ENCODE results near the gene VENTX. TPM values are rescaled to one million over a fixed set of nuclear protein-coding genes. Genes with fewer than 3 reads are reported as not detected.

The VENTX gene
- total and polyA plus RNA-seq, 2 of the 4 experiments (the other 2 are of a cell fraction): not detected

GRCh38 chr10:133239990-133240389 lies 2.3 kb downstream of the VENTX start:
- DNase-seq (no peak), ATAC-seq (ENCODE audit: low read depth) (no peak)
- H2AK5ac ChIP-seq (ENCODE audit: low read depth, low read length): no peak overlapping the region
- H3K14ac ChIP-seq (replicated peaks; ENCODE audit: low read depth, low read length): no peak overlapping the region
- H4K8ac ChIP-seq (ENCODE audit: low read depth in 2 of 2, low read length in 2 of 2): no peak overlapping the region
- no peak overlapping the region for H4K5ac ChIP-seq (ENCODE audit: low read depth, low read length)
- H2BK120ac ChIP-seq (ENCODE audit: low read depth, low read length): no peak overlapping the region
- no peak overlapping the region for H3K23ac ChIP-seq (ENCODE audit: low read depth, low read length)
- H2BK5ac ChIP-seq (ENCODE audit: low read depth, low read length, poor library complexity, severe bottlenecking): no peak overlapping the region
- H3K36me3 ChIP-seq (ENCODE audit: control insufficient read depth, insufficient read depth, low read length): no peaks in the 10 kb centered on the region
- no peak overlapping the region for H3K9ac ChIP-seq (ENCODE audit: low read depth, low read length)
- H3K79me1 ChIP-seq (ENCODE audit: low read depth in 1 of 2, low read length in 2 of 2): no peaks in the 10 kb centered on the region
- H3K27ac ChIP-seq (ENCODE audit: insufficient read depth, low read length): no peak overlapping the region
- no peak overlapping the region for H2BK15ac ChIP-seq (ENCODE audit: low read depth, low read length)
- no peaks in the 10 kb centered on the region; the same call in 1 of the 2 replicates for H4K20me1 ChIP-seq (ENCODE audit: insufficient read depth, low read length)
- ChIA-PET POLR2A (ENCODE audit: unreplicated experiment) (no interaction called here), CTCF (no interaction called here)
- in situ Hi-C loops (cut with MboI; ENCODE audit: low sequenced_read_pairs) (no loop called here), dilution Hi-C loops (cut with HindIII; ENCODE audit: low sequenced_read_pairs, unreplicated experiment) (no loop called here), intact Hi-C loops (cut with micrococcal nuclease) (no loop called here)
- no peak overlapping the region for H3K4me3 ChIP-seq (ENCODE audit: insufficient read depth, low read depth, low read length)
- 79% methylated on average over 12 of the region's 15 CpGs; no CpG with 5 or more reads in 1 of the 2 experiments for WGBS, 2 experiments (ENCODE audit: extremely low coverage in 2 of 2, insufficient read length in 1 of 2)
- H3K9me1 ChIP-seq (ENCODE audit: insufficient read depth, low read length): peaks cover 4% of the 10 kb centered on the region
- no peak overlapping the region for H3K56ac ChIP-seq (ENCODE audit: extremely low read depth, insufficient read depth, low read length)
- H3K4ac ChIP-seq (ENCODE audit: low read depth, low read length): no peak overlapping the region
- H3K4me1 ChIP-seq (ENCODE audit: control insufficient read depth, insufficient read depth, low read length): peaks cover 5% of the 10 kb centered on the region; the same call in 1 of the 2 replicates
- no peak overlapping the region for H2BK20ac ChIP-seq (ENCODE audit: low read depth, low read length)
- no peak overlapping the region for H3K18ac ChIP-seq (ENCODE audit: low read depth, low read length)
- TF ChIP-seq NFE2L2 (IDR thresholded peaks at IDR 0.05; ENCODE audit: low read depth, low read length) (no peak), CTCF (conservative IDR thresholded peaks at IDR 0.05; ENCODE audit: low read depth, low read length) (no peak), RAD21 (IDR thresholded peaks at IDR 0.05; ENCODE audit: low read length) (no peak), CEBPB (IDR thresholded peaks at IDR 0.05; ENCODE audit: low read depth, low read length) (no peak), POLR2A (IDR thresholded peaks at IDR 0.05; ENCODE audit: low read depth, low read length) (no peak), RFX5 (IDR thresholded peaks at IDR 0.05; ENCODE audit: low read depth, low read length) (no peak), CHD1 (IDR thresholded peaks at IDR 0.05; ENCODE audit: low read depth, low read length) (no peak), USF2 (IDR thresholded peaks at IDR 0.05; ENCODE audit: low read depth, low read length) (no peak), MAZ (IDR thresholded peaks at IDR 0.05; ENCODE audit: borderline replicate concordance, low read depth, low read length) (no peak), MAFK (IDR thresholded peaks at IDR 0.05; ENCODE audit: low read depth, low read length) (no peak), ELK1 (IDR thresholded peaks at IDR 0.05; ENCODE audit: borderline replicate concordance, low read depth, low read length) (no peak), BHLHE40 (IDR thresholded peaks at IDR 0.05; ENCODE audit: low read depth, low read length) (no peak), FOS (IDR thresholded peaks at IDR 0.05; ENCODE audit: low read depth, low read length) (no peak), RCOR1 (IDR thresholded peaks at IDR 0.05; ENCODE audit: insufficient replicate concordance, low read length) (no peak), MXI1 (IDR thresholded peaks at IDR 0.05; ENCODE audit: borderline replicate concordance, low read depth, low read length) (no peak), SMC3 (IDR thresholded peaks at IDR 0.05; ENCODE audit: low read depth, low read length) (no peak)
- BruUV-seq (replicated peaks): no TSS peak
- no peak overlapping the region for H2AK9ac ChIP-seq (replicated peaks; ENCODE audit: low read depth, low read length, poor library complexity)
- no peak overlapping the region for H2AFZ ChIP-seq (replicated peaks; ENCODE audit: low read length, poor library complexity)
- peaks cover 66% of the 10 kb centered on the region for H3K27me3 ChIP-seq (ENCODE audit: control insufficient read depth, insufficient read depth, low read length)
- H3K4me2 ChIP-seq (ENCODE audit: low read depth, low read length): no peak overlapping the region
- H4K91ac ChIP-seq (ENCODE audit: insufficient read depth, low read depth, low read length): no peak overlapping the region
- peaks cover 2% of the 10 kb centered on the region; the same call in 1 of the 2 replicates for H3K9me3 ChIP-seq (ENCODE audit: control insufficient read depth, insufficient read depth, low read length)
